GM12865 (cell line): ENCODE measurements around the gene NPTXR.

Experiments
- DNase-seq: peaks from one replicate; pipeline ENCODE4 v3.0.0; 2010; ENCODE audit warnings: low read depth
- H3K4me3 ChIP-seq: 2 replicates; pipeline ENCODE4 v1.5.1; 2011; ENCODE audit warnings: mild to moderate bottlenecking, low read depth, low read length, control low read depth
- TF ChIP-seq, protein P1 (sequence below): IDR thresholded peaks from 2 replicates; pipeline ENCODE4 v1.5.1; 2011; ENCODE audit warnings: low read length, control low read depth, low read depth, inconsistent platforms; ENCODE audit not compliant: insufficient read depth; ENCODE audit errors: missing control alignments

Gene NPTXR

DNA sequence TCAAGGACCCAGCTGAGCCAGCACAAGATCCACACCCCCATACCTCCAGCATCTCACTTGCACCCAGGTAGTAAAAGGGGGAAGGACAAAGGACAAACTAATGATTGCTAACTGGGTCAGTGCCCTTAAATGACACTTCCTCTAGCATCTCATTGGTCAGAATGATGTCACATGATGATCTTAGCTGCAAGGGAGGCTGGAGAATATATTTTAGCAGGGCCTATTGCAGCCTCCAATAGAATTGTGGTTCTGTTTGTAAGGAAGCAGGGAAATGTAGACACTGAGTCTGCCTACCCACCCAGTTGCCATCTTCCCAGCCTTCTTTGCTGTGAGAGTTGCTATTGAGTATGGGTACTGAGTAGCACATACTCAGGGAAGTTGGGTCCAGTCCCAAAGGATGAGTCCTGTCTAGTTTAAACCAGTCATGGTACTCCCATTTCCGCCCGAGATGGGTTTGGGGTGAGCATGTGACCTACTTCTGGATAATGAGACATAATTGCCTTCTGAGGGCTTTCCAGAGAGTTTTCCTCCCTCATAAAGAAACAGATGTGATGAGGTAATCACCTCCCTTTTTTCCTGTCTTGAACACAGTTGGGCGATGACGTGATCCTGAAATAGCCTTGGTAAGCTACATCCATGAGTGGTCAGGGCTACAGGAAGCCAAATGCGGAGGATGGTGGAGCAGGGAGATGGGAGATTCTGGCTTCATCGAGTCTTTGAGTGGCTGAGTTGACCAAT lies 44.4 kb downstream of the NPTXR start:
- DNase-seq = no peak
- TF ChIP-seq, protein P1, sequence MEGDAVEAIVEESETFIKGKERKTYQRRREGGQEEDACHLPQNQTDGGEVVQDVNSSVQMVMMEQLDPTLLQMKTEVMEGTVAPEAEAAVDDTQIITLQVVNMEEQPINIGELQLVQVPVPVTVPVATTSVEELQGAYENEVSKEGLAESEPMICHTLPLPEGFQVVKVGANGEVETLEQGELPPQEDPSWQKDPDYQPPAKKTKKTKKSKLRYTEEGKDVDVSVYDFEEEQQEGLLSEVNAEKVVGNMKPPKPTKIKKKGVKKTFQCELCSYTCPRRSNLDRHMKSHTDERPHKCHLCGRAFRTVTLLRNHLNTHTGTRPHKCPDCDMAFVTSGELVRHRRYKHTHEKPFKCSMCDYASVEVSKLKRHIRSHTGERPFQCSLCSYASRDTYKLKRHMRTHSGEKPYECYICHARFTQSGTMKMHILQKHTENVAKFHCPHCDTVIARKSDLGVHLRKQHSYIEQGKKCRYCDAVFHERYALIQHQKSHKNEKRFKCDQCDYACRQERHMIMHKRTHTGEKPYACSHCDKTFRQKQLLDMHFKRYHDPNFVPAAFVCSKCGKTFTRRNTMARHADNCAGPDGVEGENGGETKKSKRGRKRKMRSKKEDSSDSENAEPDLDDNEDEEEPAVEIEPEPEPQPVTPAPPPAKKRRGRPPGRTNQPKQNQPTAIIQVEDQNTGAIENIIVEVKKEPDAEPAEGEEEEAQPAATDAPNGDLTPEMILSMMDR = no peak
- no peak overlapping the region for H3K4me3 ChIP-seq

- TF ChIP-seq, protein P1 = no peak
- no peak for DNase-seq
- H3K4me3 ChIP-seq = no peak overlapping the region
Measured at GRCh38 chr22:38798496-38798895, 45.3 kb downstream of the NPTXR start.

DNA sequence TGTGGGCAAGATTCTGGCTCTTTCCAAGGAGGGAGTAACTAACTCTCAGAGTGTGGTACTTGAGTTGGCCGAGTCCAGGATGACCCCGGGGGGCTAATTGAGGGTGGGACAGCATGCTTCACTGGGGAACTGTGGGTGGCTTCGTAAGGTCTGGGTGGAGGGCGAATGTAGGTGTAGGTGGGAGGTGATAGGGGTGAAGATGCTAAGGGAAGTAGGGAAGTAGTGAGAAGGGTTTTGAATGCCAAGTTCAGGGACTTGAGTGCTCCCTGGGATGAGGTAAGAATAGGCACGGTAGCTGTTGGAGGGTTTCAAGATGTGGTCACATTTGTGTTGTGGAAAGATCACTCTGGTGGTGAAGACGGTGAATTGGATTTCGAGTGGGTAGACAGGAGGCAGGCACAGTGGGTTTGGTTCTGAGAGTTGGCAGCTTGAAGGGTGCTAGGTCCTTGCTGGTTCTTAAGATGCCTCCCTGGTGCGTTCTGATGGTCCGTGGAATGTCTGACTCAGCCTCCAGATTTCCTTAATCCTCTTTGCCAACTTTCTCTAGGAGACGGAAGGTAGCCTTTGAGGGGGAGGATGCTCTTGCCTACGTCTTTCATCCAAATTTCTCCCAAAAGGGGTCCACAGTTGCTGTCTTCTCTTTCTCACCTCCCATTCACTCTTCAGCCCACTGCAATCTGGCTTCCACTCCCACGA lies 47.4 kb downstream of the NPTXR start:
- no peak for DNase-seq
- TF ChIP-seq, protein P1 = no peak

GRCh38 chr22:38795569-38795968 lies 48.3 kb downstream of the NPTXR start:
- TF ChIP-seq, protein P1 = no peak
- H3K4me3 ChIP-seq = no peak overlapping the region
- DNase-seq = no peak

More for the DNA sequence above, 47.4 kb downstream of the NPTXR start:
- no peak overlapping the region for H3K4me3 ChIP-seq

GRCh38 chr22:38793721-38794466 lies 49.9 kb downstream of the NPTXR start, which contains the start of gene DNAL4:
TSS of gene DNAL4 (minus strand) at chr22:38794143. CDS start at chr22:38782731, 11,412 bp downstream.
- peak; percentile 98 for DNase-seq
- peak within 1 kb of the TSS; percentile 83 for H3K4me3 ChIP-seq
- TF ChIP-seq, protein P1 = no peak

- no peak for DNase-seq
- TF ChIP-seq, protein P1 = no peak
- peak overlapping the region; percentile 83 for H3K4me3 ChIP-seq
Measured at GRCh38 chr22:38793317-38793716, 50.5 kb downstream of the NPTXR start.
